Measurements from ENCODE around the gene PAQR8.

- TF ChIP-seq CTCF (IDR thresholded peaks at IDR 0.05) (no peak), POLR2A (IDR thresholded peaks at IDR 0.05) (no peak), POLR2AphosphoS5 (IDR thresholded peaks at IDR 0.05; ENCODE audit: insufficient read depth in 1 of 2, low read depth in 1 of 2) (no peak)
Measured at GRCh38 chr6:52385074-52385473, 23.1 kb downstream of the PAQR8 start.
